SHP77 treated with DMSO at 0.1 percent for 48 hours (cell line): ENCODE results near the gene ATG10.
"Not testable (repeated sequence)": the region's sequence is repeated elsewhere in the genome, so short reads cannot be mapped to it uniquely, and the experiment has no call there.

Experiments
- DNase-seq: peaks from one replicate; lab custom pipeline; 2025; lab: John Stamatoyannopoulos, UW

ATG10 gene

DNA sequence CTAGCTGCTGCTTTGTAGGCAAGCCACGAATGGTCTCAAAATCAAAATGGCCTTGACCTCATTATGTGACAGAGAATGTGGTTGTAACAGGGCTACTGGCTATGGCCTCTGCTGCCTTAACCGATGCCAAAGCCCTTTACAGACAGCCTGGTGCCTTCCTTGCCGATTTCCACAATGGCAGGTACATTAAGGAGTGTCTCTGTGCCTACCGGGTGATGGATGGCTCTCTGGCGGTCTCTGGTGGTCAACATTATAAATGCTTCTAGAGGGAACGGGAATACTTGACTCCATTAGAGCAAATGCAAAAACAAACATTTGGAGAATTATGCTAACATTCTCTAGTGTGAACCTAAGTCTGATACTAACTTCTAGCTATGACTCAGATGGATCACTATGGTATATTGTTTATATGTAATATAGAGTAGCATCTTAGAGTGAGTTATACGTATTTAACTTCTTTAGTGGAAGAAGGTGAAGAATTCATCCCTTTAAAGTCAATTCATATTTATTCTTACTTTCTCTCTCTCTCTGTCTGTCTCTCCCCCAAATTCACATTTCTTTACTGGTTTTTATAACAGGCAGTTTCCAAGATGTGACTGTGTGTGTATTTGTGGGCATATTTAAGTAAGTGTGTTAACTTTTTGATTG, 253.8 kb downstream of the ATG10 start:
- DNase-seq: peak; percentile 50

DNA sequence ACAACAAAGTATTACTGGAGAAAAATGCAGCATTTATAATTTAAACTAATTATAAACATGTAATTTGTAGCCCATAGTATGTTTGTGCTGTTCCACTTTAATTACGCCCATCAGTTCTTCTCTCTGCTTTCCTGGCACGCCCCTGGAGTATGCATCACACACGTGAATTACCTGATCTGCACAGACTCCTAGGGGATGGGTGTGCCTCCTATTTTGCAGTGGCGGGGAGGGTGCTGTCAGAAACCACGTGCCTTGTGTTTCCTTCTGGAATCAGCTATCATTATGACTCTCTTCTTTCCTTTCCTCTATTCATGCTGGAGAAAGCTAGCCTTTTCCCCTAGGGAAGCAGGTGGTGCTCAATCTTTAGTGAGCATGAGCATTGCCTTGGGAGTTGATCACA, 263.1 kb downstream of the ATG10 start:
- DNase-seq: no peak

DNA sequence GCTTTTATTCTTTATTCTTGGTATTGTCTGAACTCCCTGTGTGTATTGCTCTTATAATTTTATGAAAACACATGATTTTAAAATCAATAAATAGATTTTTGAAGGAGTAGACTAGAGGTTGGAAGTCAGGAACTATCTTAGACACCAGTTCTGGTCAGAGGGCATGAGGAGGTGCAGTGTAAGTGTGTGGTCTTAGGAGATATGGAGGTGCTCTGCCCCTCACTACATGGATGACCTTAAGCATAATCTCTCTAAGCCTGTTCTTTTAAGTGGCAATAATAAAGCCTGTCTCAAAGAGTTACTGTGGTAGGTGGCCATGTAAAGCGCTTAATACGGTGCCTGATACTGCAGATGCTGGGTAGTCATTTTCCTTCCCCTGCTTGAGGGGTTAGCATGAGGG, 272.3 kb downstream of the ATG10 start:
- no peak for DNase-seq

GRCh38 chr5:82244854-82245635, 273.2 kb downstream of the ATG10 start:
- DNase-seq: no peak

DNA sequence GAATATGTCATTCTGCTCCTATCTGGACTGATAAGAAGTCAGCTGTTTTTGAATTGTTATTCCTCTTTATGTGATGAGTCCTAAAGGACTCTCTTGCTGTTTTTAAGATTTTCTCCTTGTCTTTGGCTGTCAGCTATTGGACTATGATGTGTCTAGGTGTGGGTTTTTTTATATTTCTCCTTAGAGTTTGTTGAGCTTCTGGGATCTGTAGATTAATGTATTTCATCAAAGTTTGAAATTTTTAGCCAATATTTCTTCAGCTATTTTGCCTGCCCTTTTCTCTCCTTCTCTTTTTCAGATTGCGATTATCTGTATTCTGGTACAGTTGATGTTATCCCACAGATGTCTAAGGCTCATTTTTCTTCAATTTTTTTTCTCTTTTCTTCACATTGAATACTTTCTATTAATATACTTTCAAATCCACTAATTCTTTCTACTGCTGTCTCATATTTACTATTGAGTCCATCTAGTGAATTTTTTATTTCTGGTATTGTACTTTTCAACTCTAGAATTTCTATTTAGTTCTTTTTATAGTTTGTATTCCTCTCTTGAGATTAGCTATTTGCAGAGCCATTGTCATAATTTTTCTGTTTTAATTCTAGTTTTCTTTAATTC, 275.2 kb downstream of the ATG10 start:
- no peak for DNase-seq

DNA sequence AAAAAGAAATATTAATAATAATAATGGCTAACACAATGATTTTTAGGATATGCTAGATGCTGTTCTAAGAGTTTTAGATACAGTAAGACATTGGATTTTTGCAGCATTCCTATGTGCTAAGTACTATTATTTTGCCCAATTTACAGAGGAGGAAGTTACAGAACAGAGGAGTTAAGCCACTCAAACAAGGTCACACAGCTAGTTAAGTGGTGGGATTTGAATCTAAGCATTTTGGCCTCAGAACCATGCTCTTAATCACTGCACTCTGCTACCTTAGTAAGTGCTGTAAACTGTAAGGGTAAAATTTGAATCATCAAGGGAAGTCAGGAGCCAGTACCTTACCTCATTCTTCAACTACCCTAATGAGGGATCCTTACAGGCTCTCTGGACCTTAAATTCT, 280.9 kb downstream of the ATG10 start:
- DNase-seq: no peak

DNA sequence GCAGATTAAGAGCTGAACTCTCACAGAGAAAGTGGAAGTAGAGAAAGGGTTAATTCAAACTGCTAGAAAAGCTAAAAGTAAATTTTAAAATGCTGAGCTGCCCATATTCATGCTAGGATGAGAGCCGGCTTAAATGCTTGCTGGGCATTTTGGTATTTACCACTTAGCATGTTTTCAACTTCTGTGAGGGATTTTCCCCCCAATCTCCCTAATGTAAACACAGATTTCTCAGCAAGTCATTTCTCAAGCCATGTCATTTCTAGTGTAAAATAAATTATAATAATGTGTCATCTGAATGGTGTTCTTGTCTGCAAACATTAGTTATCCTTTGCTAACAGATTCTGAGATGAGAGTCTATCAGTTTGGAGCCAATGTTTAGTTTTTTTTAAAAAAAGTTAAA, 284.0 kb downstream of the ATG10 start:
- no peak for DNase-seq

- no peak for DNase-seq
Observed at GRCh38 chr5:82257247-82257646, 285.4 kb downstream of the ATG10 start.

- no peak for DNase-seq
Observed at GRCh38 chr5:82257729-82258128, 285.9 kb downstream of the ATG10 start.

DNA sequence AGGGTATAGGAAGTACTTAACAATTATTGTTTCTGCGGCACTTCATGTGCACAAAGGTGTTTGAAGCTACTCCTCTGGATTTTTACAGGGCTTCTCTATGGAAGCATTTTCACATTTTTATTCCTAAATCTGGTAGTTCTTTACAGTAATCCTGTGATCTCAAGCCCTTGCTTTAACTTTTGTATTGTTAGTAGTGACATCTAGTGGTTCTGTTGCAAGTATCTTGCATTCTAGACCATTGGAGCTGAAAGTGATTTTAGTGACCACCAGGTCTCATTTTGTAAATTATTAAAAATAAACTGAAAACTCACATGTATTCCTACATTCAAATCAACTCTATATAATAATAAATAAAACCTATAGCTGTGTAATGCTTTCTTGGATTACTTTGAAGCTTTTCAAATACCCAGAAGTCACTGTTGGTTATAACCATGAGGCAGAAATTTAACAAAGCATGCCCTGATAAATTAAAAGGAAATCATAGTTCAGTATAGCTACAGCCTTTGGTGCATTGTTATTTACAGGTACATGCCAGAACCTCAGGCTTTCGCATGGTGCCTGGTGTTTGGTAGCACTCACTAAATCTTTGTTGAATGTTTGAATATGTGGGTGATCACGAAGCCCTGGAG, 287.5 kb downstream of the ATG10 start:
- no peak for DNase-seq

GRCh38 chr5:82265047-82265446, 293.2 kb downstream of the ATG10 start:
- no peak for DNase-seq

DNA sequence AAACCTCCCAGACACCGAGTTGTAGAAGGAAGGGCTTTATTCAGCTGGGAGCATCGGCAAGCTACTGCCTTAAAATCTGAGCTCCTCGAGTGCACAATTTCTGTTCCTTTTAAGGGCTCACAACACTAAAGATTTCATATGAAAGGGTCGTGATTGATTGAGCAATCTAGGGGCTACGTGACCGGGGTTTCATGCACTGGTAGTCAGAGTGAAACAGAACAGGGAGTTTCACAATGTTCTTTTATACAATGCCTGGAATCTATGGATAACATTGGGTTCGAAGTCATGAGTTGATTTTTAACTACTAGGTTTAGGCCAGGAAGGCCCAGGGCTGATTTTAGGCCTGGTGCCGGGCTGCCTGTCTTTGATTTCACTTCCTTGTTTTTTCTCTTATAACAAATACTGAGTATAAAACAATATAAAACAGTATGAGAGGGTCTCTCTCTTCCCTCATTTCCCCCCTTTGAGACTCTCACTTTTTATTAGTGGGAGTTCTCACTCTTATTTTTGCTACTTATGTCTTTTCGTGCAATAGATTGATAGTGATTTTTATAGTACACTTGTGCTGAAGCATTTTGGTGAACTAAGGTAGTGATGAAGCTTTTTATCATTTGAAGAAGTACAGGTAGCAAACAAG, 295.6 kb downstream of the ATG10 start:
- DNase-seq: not testable (repeated sequence)

DNA sequence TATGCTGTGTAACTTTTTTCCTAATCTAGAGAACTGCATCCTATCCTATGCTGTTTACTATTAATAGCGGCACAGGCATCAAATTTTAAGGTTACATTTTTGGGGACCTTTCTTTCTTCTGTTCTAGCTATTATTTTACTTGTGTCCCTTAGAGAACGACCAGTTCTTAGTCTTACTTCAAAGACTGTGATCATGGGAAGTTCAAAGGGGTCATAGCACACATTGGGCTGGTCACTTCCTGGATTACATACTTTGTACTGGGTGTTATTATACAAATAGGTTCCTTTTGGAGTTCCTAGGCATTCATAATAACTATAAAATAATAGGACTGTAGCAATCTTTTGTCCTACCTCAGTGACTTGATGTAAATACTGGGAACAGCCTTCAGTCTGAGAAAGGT, 297.5 kb downstream of the ATG10 start:
- DNase-seq: not testable (repeated sequence)

DNA sequence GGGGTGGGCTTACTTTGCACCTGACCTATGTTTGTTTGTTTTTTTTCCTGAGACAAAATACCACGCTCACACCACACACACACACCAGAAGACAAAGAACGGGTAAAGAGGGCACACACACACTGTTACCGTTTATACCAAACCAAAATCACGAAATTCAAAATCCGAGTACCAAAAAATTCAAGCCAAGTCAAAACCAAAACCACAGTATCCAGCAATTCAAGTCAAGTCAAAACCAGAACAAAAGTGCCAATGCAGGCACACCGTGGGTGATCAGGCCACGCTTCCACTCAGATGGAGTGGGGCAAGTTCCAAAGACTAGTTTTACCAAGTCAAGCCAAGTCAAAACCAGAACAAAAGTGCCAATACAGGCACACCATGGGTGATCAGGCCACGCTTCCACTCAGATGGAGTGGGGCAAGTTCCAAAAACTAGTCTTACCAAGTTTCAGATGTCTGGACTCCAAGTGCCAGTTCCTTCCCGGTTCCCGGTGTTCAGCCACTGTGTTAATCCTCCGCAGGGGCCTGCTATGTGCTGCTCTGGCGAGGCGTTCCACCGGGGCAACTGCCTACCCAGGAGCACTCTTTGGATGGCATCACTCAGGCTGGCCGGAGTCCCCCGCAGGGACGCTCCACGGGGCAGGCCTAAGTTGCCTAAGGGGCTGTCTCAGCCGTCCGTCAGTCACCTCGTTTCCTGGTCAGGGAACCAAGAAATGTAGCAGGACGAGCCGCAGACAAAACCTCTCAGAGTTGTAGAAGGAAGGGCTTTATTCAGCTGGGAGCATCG, 300.9 kb downstream of the ATG10 start:
- not testable (repeated sequence) for DNase-seq

GRCh38 chr5:82273426-82273825, 301.6 kb downstream of the ATG10 start:
- DNase-seq: not testable (repeated sequence)

GRCh38 chr5:82274343-82275211, 302.8 kb downstream of the ATG10 start:
- DNase-seq: no peak

- DNase-seq: no peak
Observed at GRCh38 chr5:82275216-82275664, 303.4 kb downstream of the ATG10 start.

- no peak for DNase-seq
Observed at GRCh38 chr5:82276800-82277612, 305.2 kb downstream of the ATG10 start.

DNA sequence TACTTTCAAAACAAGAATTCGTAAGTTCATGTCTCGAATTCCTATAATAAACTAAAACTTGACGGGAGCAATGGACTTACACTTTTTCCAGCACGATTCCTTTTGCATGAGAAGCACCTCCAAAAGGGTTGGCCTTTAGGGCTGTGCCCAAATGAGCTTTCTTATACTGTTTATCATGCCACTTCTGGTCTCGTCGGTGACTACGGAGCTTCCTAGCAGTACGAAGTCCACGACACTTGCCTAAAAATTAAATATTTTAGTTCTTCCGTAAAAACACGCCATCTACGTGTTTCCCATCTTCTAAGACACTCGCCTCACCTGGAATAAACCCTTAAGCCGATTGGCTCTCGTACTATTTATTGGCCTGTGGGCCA, 305.8 kb downstream of the ATG10 start:
- DNase-seq: no peak
